A673 (cell line): ENCODE measurements around the gene PSMC4. TPM values are rescaled to one million over a fixed set of nuclear protein-coding genes. Genes with fewer than 3 reads are reported as not detected.
"Not testable (repeated sequence)": the region's sequence is repeated elsewhere in the genome, so short reads cannot be mapped to it uniquely, and the experiment has no call there.

ENCODE experiments used
- BruUV-seq: library from RNA; stranded (reverse); fragments of 400-500 nt; replicated peaks from 2 replicates; lab custom pipeline; 2021; lab: Mats Ljungman, UMichigan
- CTCF ChIA-PET: fragments of 300-600 bp; sonication (Branson Sonifier 250); formaldehyde crosslinking; loops from one replicate; lab custom pipeline; 2022; ENCODE audit warnings: antibody characterized with exemption; lab: Charles Lee
- POLR2A ChIA-PET: fragments of 300-600 bp; sonication (Branson Sonifier 250); formaldehyde crosslinking; loops from one replicate; lab custom pipeline; 2022; ENCODE audit warnings: antibody characterized with exemption; ENCODE audit not compliant: low non-redundant PET; lab: Charles Lee
- DNase-seq: peaks from one replicate; pipeline ENCODE4 v3.0.0-alpha.2; 2015; ENCODE audit warnings: low spot score
- H3K27ac ChIP-seq: fragments of 200-600 bp; sonication (generic); 2 replicates; pipeline ENCODE4 v1.5.1; 2016; ENCODE audit warnings: mixed run types, low read depth, mild to moderate bottlenecking, mixed read lengths, antibody characterized with exemption, low read length; ENCODE audit not compliant: poor library complexity, severe bottlenecking
- H3K27me3 ChIP-seq: fragments of 200-600 bp; sonication (generic); replicated peaks from 2 replicates; pipeline ENCODE4 v1.6.1; 2017; ENCODE audit warnings: mixed run types, low read depth, mild to moderate bottlenecking, mixed read lengths, antibody characterized with exemption, low read length; ENCODE audit not compliant: insufficient read depth, poor library complexity
- H3K36me3 ChIP-seq: fragments of 200-600 bp; sonication (generic); 2 replicates; pipeline ENCODE4 v1.6.1; 2016; ENCODE audit warnings: mixed run types, mild to moderate bottlenecking, mixed read lengths, antibody characterized with exemption, low read length; ENCODE audit not compliant: insufficient read depth, poor library complexity, severe bottlenecking
- H3K4me1 ChIP-seq: fragments of 200-600 bp; sonication (generic); 2 replicates; pipeline ENCODE4 v1.6.1; 2017; ENCODE audit warnings: mixed run types, mild to moderate bottlenecking, mixed read lengths, antibody characterized with exemption, low read length; ENCODE audit not compliant: insufficient read depth, poor library complexity, severe bottlenecking
- H3K4me3 ChIP-seq: fragments of 200-600 bp; sonication (generic); 2 replicates; pipeline ENCODE4 v1.5.1; 2016; ENCODE audit warnings: low read depth, mixed run types, mild to moderate bottlenecking, mixed read lengths, low read length; ENCODE audit not compliant: poor library complexity, severe bottlenecking
- H3K9me3 ChIP-seq: fragments of 200-600 bp; sonication (generic); 2 replicates; pipeline ENCODE4 v1.6.1; 2016; ENCODE audit warnings: mixed run types, low read depth, mild to moderate bottlenecking, mixed read lengths, antibody characterized with exemption, low read length; ENCODE audit not compliant: poor library complexity, severe bottlenecking
- CTCF ChIP-seq: fragments of 300-800, 200-600 bp; sonication (generic); conservative IDR thresholded peaks from 2 replicates; pipeline ENCODE4 v1.5.1; 2017; ENCODE audit warnings: low read depth, mild to moderate bottlenecking, antibody characterized with exemption, low read length, moderate library complexity, mixed read lengths
- EZH2 ChIP-seq: fragments of 200-600 bp; sonication (generic); IDR thresholded peaks from 2 replicates; pipeline ENCODE4 v1.6.1; 2017; ENCODE audit warnings: borderline replicate concordance, low read depth, mild to moderate bottlenecking, mixed read lengths, antibody characterized with exemption, low read length; ENCODE audit not compliant: poor library complexity, severe bottlenecking
- intact Hi-C: fragments of 100-400 bp; cut with micrococcal nuclease; formaldehyde crosslinking; loops from one replicate; pipeline ENCODE4 v1.10.0; 2022; ENCODE audit not compliant: unreplicated experiment
- total RNA-seq: library from RNA; stranded (reverse); gene quantifications from 2 replicates; pipeline ENCODE4 v1.2.3, GENCODE V29; 2021

The PSMC4 gene
- total RNA-seq, 1 experiment from 2014 or later: 291 TPM

- peak overlapping the region; percentile 92 for H3K27ac ChIP-seq
- POLR2A ChIA-PET: interaction anchor here (0.5 kb wide), 1 partner anchor 8 kb away, joined by 6 read pairs; no protein-coding TSS in a partner anchor
- H3K9me3 ChIP-seq: no peaks in the 10 kb centered on the region
- BruUV-seq: no TSS peak
- intact Hi-C loops: no loop called here
- H3K36me3 ChIP-seq: peaks cover 13% of the 10 kb centered on the region
- TF ChIP-seq EZH2: no peak
- H3K4me1 ChIP-seq: peaks cover 51% of the 10 kb centered on the region
- H3K4me3 ChIP-seq: peak overlapping the region; percentile 23
- no peaks in the 10 kb centered on the region for H3K27me3 ChIP-seq
- CTCF ChIA-PET: no interaction called here
- DNase-seq: no peak
Measured at GRCh38 chr19:39951686-39952085, 19.3 kb upstream of the PSMC4 start.

- Histone ChIP-seq H3K36me3 (peaks cover 10% of the 10 kb centered on the region), H3K4me3 (no peak overlapping the region), H3K4me1 (peaks cover 51% of the 10 kb centered on the region), H3K27ac (peak overlapping the region; percentile 82), H3K27me3 (no peaks in the 10 kb centered on the region), H3K9me3 (no peaks in the 10 kb centered on the region)
- intact Hi-C loops: no loop called here
- ChIA-PET CTCF (interaction anchor here (1.3 kb wide), 1 partner anchor 17 kb away, joined by 3 read pairs; the partner anchor contains the start of gene PSMC4), POLR2A (interaction anchor here (0.9 kb wide), 1 partner anchor 16 kb away, joined by 4 read pairs; no protein-coding TSS in a partner anchor)
- DNase-seq: no peak
- BruUV-seq: no TSS peak
- TF ChIP-seq EZH2 (no peak), CTCF (no peak)
Measured at GRCh38 chr19:39953915-39954314, 17.1 kb upstream of the PSMC4 start.

- CTCF ChIA-PET, H3K27me3 ChIP-seq, BruUV-seq, intact Hi-C loops, DNase-seq, POLR2A ChIA-PET, H3K4me3 ChIP-seq, H3K9me3 ChIP-seq, H3K36me3 ChIP-seq, H3K27ac ChIP-seq: not testable (repeated sequence)
- H3K4me1 ChIP-seq: peaks cover 29% of the 10 kb centered on the region
Measured at GRCh38 chr19:39957886-39958285, 13.1 kb upstream of the PSMC4 start.

GRCh38 chr19:39958942-39959341 lies 12.0 kb upstream of the PSMC4 start:
- POLR2A ChIA-PET, BruUV-seq, DNase-seq, H3K4me3 ChIP-seq, H3K36me3 ChIP-seq, H3K27me3 ChIP-seq, H3K27ac ChIP-seq, CTCF ChIA-PET, H3K9me3 ChIP-seq, intact Hi-C loops: not testable (repeated sequence)
- peaks cover 21% of the 10 kb centered on the region for H3K4me1 ChIP-seq

GRCh38 chr19:39959407-39959806 lies 11.6 kb upstream of the PSMC4 start:
- CTCF ChIA-PET, H3K4me3 ChIP-seq, DNase-seq, H3K9me3 ChIP-seq, intact Hi-C loops, H3K27me3 ChIP-seq, BruUV-seq, POLR2A ChIA-PET, H3K36me3 ChIP-seq, H3K27ac ChIP-seq: not testable (repeated sequence)
- H3K4me1 ChIP-seq: peaks cover 16% of the 10 kb centered on the region
